ENCODE results near the gene COL26A1. TPM values are rescaled to one million over a fixed set of nuclear protein-coding genes. Genes with fewer than 3 reads are reported as not detected.
A peak's percentile ranks its signal among the peaks of the same experiment; 100 is the strongest.

COL26A1 gene
- total RNA-seq, 1 experiment from 2014 or later = 42.6 TPM

- peaks cover 0 to 2% of the 10 kb centered on the region in 2 experiments; a peak in 1 of 4 replicates for H3K4me1 Mint-ChIP-seq
- H3K9me3 ChIP-seq (ENCODE audit: control insufficient read depth, low read depth, low read length) = no peaks in the 10 kb centered on the region
- H2BK120ac ChIP-seq (ENCODE audit: low read depth, low read length, poor library complexity, severe bottlenecking) = no peak overlapping the region
- H3K27me3 ChIP-seq (ENCODE audit: insufficient read depth, low read length) = no peaks in the 10 kb centered on the region
- no peak overlapping the region for H2AK5ac ChIP-seq (ENCODE audit: insufficient read length, low read length)
- no peak overlapping the region for H3K23ac ChIP-seq (ENCODE audit: insufficient read length, low read depth, low read length)
- no peak overlapping the region for H4K91ac ChIP-seq (ENCODE audit: insufficient read length, low read depth, low read length)
- H2AFZ ChIP-seq (ENCODE audit: low read length) = no peak overlapping the region
- H3K4me3 Mint-ChIP-seq = no peak overlapping the region
- H4K8ac ChIP-seq (replicated peaks; ENCODE audit: insufficient read length, low read depth, low read length) = no peak overlapping the region
- no CpG with 5 or more reads among the region's 3 CpGs for WGBS (ENCODE audit: extremely low coverage, insufficient read length, low lambda C conversion rate)
- no peak overlapping the region for H3K4me2 ChIP-seq (ENCODE audit: insufficient read depth, insufficient read length, low read length)
- H3K23me2 ChIP-seq (ENCODE audit: insufficient read length, low read depth, low read length, poor library complexity, severe bottlenecking) = no peaks in the 10 kb centered on the region
- no peak overlapping the region for H3K4ac ChIP-seq (ENCODE audit: low read depth, low read length)
- H2BK20ac ChIP-seq (ENCODE audit: low read depth, low read length, poor library complexity, severe bottlenecking) = no peak overlapping the region
- H3K9me3 Mint-ChIP-seq = no peaks in the 10 kb centered on the region
- H3K27ac ChIP-seq (ENCODE audit: insufficient read length, low read depth, low read length) = no peak overlapping the region
- no peak overlapping the region for H4K5ac ChIP-seq (ENCODE audit: insufficient read length, low read depth, low read length)
- H2BK12ac ChIP-seq (ENCODE audit: insufficient read length, low read depth, low read length) = no peak overlapping the region
- H3T11ph ChIP-seq (ENCODE audit: low read length) = no peak overlapping the region
- H3K56ac ChIP-seq (ENCODE audit: insufficient read length, low read depth, low read length) = no peak overlapping the region
- H3K14ac ChIP-seq (ENCODE audit: insufficient read depth, low read length) = no peak overlapping the region
- peaks cover 9% of the 10 kb centered on the region for H3K27me3 Mint-ChIP-seq (ENCODE audit: low read depth)
- H3K79me2 ChIP-seq (ENCODE audit: insufficient read depth, low read length) = no peaks in the 10 kb centered on the region
- no peaks in the 10 kb centered on the region for H4K20me1 ChIP-seq (ENCODE audit: control insufficient read depth, insufficient read depth, insufficient read length)
- H2BK5ac ChIP-seq (ENCODE audit: insufficient read length, low read length) = no peak overlapping the region
- no peak overlapping the region for H2BK15ac ChIP-seq (ENCODE audit: low read depth, low read length)
- no peaks in the 10 kb centered on the region for H3K79me1 ChIP-seq (ENCODE audit: insufficient read depth, low read depth, low read length, poor library complexity, severe bottlenecking)
- H3K18ac ChIP-seq (ENCODE audit: insufficient read length, low read depth, low read length) = no peak overlapping the region
- H3K9ac ChIP-seq (ENCODE audit: extremely low read depth, insufficient read length, low read length) = no peak overlapping the region
- H3K27ac Mint-ChIP-seq = no peak overlapping the region
- TF ChIP-seq, protein P1, sequence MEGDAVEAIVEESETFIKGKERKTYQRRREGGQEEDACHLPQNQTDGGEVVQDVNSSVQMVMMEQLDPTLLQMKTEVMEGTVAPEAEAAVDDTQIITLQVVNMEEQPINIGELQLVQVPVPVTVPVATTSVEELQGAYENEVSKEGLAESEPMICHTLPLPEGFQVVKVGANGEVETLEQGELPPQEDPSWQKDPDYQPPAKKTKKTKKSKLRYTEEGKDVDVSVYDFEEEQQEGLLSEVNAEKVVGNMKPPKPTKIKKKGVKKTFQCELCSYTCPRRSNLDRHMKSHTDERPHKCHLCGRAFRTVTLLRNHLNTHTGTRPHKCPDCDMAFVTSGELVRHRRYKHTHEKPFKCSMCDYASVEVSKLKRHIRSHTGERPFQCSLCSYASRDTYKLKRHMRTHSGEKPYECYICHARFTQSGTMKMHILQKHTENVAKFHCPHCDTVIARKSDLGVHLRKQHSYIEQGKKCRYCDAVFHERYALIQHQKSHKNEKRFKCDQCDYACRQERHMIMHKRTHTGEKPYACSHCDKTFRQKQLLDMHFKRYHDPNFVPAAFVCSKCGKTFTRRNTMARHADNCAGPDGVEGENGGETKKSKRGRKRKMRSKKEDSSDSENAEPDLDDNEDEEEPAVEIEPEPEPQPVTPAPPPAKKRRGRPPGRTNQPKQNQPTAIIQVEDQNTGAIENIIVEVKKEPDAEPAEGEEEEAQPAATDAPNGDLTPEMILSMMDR (conservative IDR thresholded peaks at IDR 0.05) = no peak
- H3K4me1 ChIP-seq (ENCODE audit: insufficient read depth, low read length) = no peaks in the 10 kb centered on the region
- no peaks in the 10 kb centered on the region for H3K36me3 Mint-ChIP-seq (ENCODE audit: insufficient read depth in 1 of 3, low read depth in 3 of 3)
- DNase-seq = peak; percentile 10
Measured at GRCh38 chr7:101594790-101595189, 232.1 kb downstream of the COL26A1 start.
